HepG2 (cell line): ENCODE results near the gene MRPL48. TPM values are rescaled to one million over a fixed set of nuclear protein-coding genes. Genes with fewer than 3 reads are reported as not detected.

ENCODE experiments used
- CREB1 ChIP-seq, 2 experiments: fragments of 450-650 bp in 1 of 2; IDR thresholded peaks; 2 replicates each; pipeline ENCODE4 v1.6.1; 2016 to 2017; ENCODE audit warnings: control low read depth in 1 of 2, mild to moderate bottlenecking in 1 of 2, missing compliant biosample characterization in 1 of 2, missing genetic modification characterization in 1 of 2
- HCFC1 ChIP-seq: fragments of 150-350 bp; IDR thresholded peaks from 2 replicates; pipeline ENCODE4 v1.6.1; 2014; ENCODE audit warnings: low read depth, low read length
- HDAC1 ChIP-seq: sonication (generic); formaldehyde crosslinking; IDR thresholded peaks from 2 replicates; pipeline ENCODE4 v1.5.1; 2020; ENCODE audit warnings: mild to moderate bottlenecking, missing genetic modification reagents
- ONECUT2 ChIP-seq: sonication (generic); formaldehyde crosslinking; IDR thresholded peaks from 2 replicates; pipeline ENCODE4 v1.4.0; 2020; ENCODE audit warnings: missing genetic modification reagents
- SUZ12 ChIP-seq: fragments of 150-350 bp; IDR thresholded peaks from 2 replicates; pipeline ENCODE4 v1.6.1; 2014; ENCODE audit warnings: low read depth, low read length
- TOE1 ChIP-seq: sonication (generic); formaldehyde crosslinking; IDR thresholded peaks from 2 replicates; pipeline ENCODE4 v1.4.0; 2020; ENCODE audit warnings: mild to moderate bottlenecking, missing genetic modification reagents
- U2AF1 ChIP-seq: fragments of 200-400 bp; formaldehyde crosslinking; optimal IDR thresholded peaks from 2 replicates; pipeline ENCODE3; 2017; ENCODE audit warnings: mild to moderate bottlenecking, low read depth, low read length
- ZNF329 ChIP-seq: sonication (generic); formaldehyde crosslinking; IDR thresholded peaks from 2 replicates; pipeline ENCODE4 v1.9.0; 2021; ENCODE audit warnings: low read depth, mild to moderate bottlenecking, missing genetic modification reagents
- ZNF563 ChIP-seq: sonication (generic); formaldehyde crosslinking; IDR thresholded peaks from 2 replicates; pipeline ENCODE4 v1.8.0; 2022; ENCODE audit warnings: mild to moderate bottlenecking, moderate library complexity, missing genetic modification reagents
- ZNF766 ChIP-seq: sonication (generic); formaldehyde crosslinking; IDR thresholded peaks from 2 replicates; pipeline ENCODE4 v1.5.0; 2020; ENCODE audit warnings: missing genetic modification reagents, borderline replicate concordance
- ZNF775 ChIP-seq: sonication (generic); formaldehyde crosslinking; IDR thresholded peaks from 2 replicates; pipeline ENCODE4 v1.4.0; 2020; ENCODE audit warnings: missing genetic modification reagents, mild to moderate bottlenecking, moderate library complexity, borderline replicate concordance
- polyA plus RNA-seq, 8 experiments: library from polyadenylated mRNA; depleted of rRNA in 3 of 8; stranded (reverse) in 7 of 8; unstranded in 1 of 8; fragments of >200 nt; fragmentation: Illumina TruSeq in 4 of 8; extraction: Trizol in 4 of 8; gene quantifications; 2 replicates each; pipeline versions ENCODE4 v1.2.1 to v1.2.3, GENCODE V29; 2011 to 2016; ENCODE audit warnings: low read depth in 4 of 8, missing spikeins in 1 of 8, mixed read lengths in 1 of 8; ENCODE audit not compliant: insufficient read depth in 1 of 8
- total RNA-seq, 5 experiments: library from RNA; depleted of rRNA; stranded (reverse); fragments of >200 nt; fragmentation: Illumina TruSeq; extraction: Trizol; gene quantifications; 2 replicates each; pipeline ENCODE4 v1.2.3, GENCODE V29; 2016; ENCODE audit warnings: low read depth in 1 of 5
- TF ChIP-seq, protein P1 (sequence below): sonication (generic); formaldehyde crosslinking; IDR thresholded peaks from 2 replicates; pipeline ENCODE4 v1.4.0; 2020; ENCODE audit warnings: missing genetic modification reagents
- TF ChIP-seq, protein P2 (sequence below): sonication (generic); formaldehyde crosslinking; IDR thresholded peaks from 2 replicates; pipeline ENCODE4 v1.8.0; 2022; ENCODE audit warnings: missing genetic modification reagents, low read depth, mild to moderate bottlenecking, borderline replicate concordance
- TF ChIP-seq, protein P3 (sequence below): sonication (generic); formaldehyde crosslinking; IDR thresholded peaks from 2 replicates; pipeline ENCODE4 v1.4.0; 2020; ENCODE audit warnings: missing genetic modification reagents, mild to moderate bottlenecking, borderline replicate concordance
- TF ChIP-seq, protein P4 (sequence below): conservative IDR thresholded peaks from 2 replicates; pipeline ENCODE4 v1.6.1; 2018; ENCODE audit warnings: missing genetic modification reagents
- TF ChIP-seq, protein P5 (sequence below): IDR thresholded peaks from 2 replicates; pipeline ENCODE4 v1.6.1; 2016; ENCODE audit warnings: low read depth
- TF ChIP-seq, protein P6 (sequence below): sonication (generic); formaldehyde crosslinking; IDR thresholded peaks from 2 replicates; pipeline ENCODE4 v1.4.0; 2020; ENCODE audit warnings: missing genetic modification reagents

Gene MRPL48
- total and polyA plus RNA-seq, 2 of the 13 experiments (the other 11 are each of a cell fraction or from before 2014, with no cell fraction given), result 61.2 to 67.9 TPM

DNA sequence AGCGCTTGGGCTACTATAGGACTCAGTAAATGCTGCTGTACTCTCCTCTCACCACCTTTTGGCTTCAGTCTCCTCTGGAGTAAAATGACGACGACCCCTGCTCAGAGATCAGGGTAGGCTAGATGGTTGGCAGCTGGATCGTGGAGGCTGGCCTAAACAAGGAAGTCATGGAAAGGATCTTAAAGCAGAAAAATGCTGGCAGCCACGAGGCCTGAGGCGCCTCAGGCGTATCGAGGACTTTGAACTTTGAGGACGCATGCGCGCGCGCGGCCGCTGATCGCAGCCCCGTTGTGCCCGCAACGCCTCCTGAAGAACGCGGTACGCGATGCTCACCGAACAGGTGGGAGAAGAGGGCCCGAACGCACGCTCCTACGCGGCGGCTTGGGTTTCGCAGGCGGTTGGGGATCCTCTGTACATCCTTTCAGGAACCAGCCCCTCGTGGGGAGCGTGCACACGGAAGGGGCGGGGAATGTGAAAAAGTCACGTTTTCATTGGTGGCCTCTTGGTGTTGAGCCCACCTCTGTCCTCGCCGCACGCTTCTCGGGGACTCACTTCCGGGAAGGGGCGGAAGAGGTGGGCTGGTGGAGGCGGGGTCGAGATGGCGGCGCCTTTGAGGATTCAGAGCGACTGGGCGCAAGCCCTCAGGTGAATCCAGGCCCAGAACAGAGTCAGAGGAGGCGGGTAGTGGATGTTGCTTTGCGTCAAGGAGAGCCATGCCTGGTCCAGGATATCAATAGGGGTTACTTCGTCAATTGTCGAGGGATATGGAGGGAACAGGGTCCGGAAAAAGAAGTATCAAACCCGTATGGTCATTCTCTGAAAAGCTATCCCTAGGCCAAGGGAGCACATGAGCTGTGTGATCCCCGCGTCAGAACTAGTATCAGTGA lies 89.0 kb downstream of the MRPL48 start, which contains the start of the genes COA4 and PAAF1 (continued):
- TF ChIP-seq, protein P1, sequence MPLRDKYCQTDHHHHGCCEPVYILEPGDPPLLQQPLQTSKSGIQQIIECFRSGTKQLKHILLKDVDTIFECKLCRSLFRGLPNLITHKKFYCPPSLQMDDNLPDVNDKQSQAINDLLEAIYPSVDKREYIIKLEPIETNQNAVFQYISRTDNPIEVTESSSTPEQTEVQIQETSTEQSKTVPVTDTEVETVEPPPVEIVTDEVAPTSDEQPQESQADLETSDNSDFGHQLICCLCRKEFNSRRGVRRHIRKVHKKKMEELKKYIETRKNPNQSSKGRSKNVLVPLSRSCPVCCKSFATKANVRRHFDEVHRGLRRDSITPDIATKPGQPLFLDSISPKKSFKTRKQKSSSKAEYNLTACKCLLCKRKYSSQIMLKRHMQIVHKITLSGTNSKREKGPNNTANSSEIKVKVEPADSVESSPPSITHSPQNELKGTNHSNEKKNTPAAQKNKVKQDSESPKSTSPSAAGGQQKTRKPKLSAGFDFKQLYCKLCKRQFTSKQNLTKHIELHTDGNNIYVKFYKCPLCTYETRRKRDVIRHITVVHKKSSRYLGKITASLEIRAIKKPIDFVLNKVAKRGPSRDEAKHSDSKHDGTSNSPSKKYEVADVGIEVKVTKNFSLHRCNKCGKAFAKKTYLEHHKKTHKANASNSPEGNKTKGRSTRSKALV (CRISPR knock-in tag), result 0 out of 2 replicates have a peak, but pooled peaks have one; percentile 20
- TF ChIP-seq, protein P2, sequence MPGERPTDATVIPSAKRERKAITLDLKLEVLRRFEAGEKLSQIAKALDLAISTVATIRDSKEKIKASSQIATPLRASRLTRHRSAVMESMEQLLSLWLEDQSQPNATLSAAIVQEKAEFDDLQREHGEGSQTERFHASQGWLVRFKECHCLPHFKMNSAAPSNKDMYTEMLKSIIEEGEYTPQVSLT (CRISPR knock-in tag), result no peak
- TF ChIP-seq CREB1 (IDR thresholded peaks at IDR 0.05) (peak; percentile 74), CREB1 (CRISPR knock-in tag; IDR thresholded peaks at IDR 0.05) (peak; percentile 79), U2AF1 (peak; percentile 72), ZNF329 (CRISPR knock-in tag) (0 out of 2 replicates have a peak, but pooled peaks have one; percentile 59), ZNF766 (CRISPR knock-in tag) (peak; percentile 60; the same call in 1 of the 2 replicates), ONECUT2 (CRISPR knock-in tag) (no peak), TOE1 (CRISPR knock-in tag) (no peak), SUZ12 (no peak), ZNF775 (no peak), ZNF563 (peak; percentile 65), HCFC1 (peak; percentile 28; the same call in 1 of the 2 replicates), HDAC1 (CRISPR knock-in tag) (peak; percentile 92)
- TF ChIP-seq, protein P3, sequence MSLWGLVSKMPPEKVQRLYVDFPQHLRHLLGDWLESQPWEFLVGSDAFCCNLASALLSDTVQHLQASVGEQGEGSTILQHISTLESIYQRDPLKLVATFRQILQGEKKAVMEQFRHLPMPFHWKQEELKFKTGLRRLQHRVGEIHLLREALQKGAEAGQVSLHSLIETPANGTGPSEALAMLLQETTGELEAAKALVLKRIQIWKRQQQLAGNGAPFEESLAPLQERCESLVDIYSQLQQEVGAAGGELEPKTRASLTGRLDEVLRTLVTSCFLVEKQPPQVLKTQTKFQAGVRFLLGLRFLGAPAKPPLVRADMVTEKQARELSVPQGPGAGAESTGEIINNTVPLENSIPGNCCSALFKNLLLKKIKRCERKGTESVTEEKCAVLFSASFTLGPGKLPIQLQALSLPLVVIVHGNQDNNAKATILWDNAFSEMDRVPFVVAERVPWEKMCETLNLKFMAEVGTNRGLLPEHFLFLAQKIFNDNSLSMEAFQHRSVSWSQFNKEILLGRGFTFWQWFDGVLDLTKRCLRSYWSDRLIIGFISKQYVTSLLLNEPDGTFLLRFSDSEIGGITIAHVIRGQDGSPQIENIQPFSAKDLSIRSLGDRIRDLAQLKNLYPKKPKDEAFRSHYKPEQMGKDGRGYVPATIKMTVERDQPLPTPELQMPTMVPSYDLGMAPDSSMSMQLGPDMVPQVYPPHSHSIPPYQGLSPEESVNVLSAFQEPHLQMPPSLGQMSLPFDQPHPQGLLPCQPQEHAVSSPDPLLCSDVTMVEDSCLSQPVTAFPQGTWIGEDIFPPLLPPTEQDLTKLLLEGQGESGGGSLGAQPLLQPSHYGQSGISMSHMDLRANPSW (CRISPR knock-in tag), result peak; percentile 64; the same call in 1 of the 2 replicates
- TF ChIP-seq, protein P4, sequence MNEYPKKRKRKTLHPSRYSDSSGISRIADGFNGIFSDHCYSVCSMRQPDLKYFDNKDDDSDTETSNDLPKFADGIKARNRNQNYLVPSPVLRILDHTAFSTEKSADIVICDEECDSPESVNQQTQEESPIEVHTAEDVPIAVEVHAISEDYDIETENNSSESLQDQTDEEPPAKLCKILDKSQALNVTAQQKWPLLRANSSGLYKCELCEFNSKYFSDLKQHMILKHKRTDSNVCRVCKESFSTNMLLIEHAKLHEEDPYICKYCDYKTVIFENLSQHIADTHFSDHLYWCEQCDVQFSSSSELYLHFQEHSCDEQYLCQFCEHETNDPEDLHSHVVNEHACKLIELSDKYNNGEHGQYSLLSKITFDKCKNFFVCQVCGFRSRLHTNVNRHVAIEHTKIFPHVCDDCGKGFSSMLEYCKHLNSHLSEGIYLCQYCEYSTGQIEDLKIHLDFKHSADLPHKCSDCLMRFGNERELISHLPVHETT (CRISPR knock-in tag), result peak; percentile 80; the same call in 1 of the 2 replicates
- TF ChIP-seq, protein P5, sequence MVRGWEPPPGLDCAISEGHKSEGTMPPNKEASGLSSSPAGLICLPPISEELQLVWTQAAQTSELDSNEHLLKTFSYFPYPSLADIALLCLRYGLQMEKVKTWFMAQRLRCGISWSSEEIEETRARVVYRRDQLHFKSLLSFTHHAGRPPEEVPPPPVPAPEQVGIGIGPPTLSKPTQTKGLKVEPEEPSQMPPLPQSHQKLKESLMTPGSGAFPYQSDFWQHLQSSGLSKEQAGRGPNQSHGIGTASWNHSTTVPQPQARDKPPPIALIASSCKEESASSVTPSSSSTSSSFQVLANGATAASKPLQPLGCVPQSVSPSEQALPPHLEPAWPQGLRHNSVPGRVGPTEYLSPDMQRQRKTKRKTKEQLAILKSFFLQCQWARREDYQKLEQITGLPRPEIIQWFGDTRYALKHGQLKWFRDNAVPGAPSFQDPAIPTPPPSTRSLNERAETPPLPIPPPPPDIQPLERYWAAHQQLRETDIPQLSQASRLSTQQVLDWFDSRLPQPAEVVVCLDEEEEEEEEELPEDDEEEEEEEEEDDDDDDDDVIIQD (CRISPR knock-in tag), result peak; percentile 32; the same call in 1 of the 2 replicates
- TF ChIP-seq, protein P6, sequence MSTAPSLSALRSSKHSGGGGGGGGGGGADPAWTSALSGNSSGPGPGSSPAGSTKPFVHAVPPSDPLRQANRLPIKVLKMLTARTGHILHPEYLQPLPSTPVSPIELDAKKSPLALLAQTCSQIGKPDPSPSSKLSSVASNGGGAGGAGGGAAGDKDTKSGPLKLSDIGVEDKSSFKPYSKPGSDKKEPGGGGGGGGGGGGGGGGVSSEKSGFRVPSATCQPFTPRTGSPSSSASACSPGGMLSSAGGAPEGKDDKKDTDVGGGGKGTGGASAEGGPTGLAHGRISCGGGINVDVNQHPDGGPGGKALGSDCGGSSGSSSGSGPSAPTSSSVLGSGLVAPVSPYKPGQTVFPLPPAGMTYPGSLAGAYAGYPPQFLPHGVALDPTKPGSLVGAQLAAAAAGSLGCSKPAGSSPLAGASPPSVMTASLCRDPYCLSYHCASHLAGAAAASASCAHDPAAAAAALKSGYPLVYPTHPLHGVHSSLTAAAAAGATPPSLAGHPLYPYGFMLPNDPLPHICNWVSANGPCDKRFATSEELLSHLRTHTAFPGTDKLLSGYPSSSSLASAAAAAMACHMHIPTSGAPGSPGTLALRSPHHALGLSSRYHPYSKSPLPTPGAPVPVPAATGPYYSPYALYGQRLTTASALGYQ (CRISPR knock-in tag), result no peak
